Measurements from ENCODE around the gene MADD.
"Not testable (repeated sequence)": the region's sequence is repeated elsewhere in the genome, so short reads cannot be mapped to it uniquely, and the experiment has no call there.

Gene MADD

DNA sequence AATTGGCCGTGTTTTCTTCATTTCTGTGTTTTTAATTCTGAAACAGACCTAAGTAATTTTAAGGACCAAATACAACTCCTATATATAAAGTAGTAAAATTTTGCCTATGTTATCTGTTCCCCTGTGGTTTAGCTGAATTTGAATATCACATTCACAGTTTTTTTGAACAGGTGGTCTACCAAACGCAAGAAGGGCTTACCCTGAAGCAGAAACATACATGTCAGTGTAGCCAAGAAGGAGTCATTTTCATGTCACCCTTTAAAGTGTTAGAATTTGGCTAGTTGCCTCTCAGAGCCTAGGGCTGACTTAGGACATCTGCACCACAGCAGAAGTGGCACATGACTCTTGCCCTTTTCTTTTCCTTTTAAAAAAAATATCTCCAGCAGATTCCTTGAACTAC, 48.2 kb downstream of the MADD start:
- DNase-seq (ENCODE audit: low read depth): no peak

- no peak for DNase-seq (ENCODE audit: low read depth)
These were observed 54.6 kb downstream of the MADD start for GRCh38 chr11:47324520-47324919.

DNA sequence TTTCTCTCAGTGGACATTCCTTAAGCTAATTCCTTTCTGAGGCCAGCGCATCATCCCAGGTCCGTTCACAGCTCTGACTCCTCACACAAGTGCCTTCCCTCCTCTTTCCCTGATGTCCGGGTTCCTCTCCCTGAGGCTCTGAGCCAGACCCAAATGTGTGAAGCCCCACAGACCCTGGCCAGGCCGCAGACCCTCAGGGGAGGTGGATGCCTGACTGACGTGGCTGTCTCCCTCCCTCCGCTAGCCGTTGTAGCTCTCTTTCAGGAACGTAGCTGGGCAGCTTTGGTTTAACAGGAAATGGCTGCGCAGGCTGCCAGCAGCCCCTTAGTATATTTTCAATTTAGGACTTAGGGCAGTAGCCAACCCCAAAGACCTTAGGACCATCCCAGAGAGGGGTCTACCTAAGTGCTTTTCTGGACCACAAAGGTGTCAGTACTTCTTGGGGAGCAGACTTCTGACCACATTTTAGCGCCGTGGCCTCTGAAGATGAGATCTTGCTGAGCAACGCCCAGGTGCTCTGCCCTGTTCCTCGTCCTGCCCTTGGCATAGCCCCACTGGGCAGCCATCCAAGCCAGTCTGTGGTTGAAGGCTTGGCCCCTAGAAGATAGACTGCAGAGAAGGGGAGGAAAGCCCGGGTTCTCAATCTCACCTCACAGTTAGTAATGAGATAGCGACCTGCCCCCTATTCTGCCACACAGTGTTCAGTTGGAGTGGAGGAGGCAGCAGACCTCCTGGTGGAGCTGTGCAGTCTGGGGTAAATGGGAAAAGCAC, 55.5 kb downstream of the MADD start:
- DNase-seq (ENCODE audit: low read depth): no peak

DNA sequence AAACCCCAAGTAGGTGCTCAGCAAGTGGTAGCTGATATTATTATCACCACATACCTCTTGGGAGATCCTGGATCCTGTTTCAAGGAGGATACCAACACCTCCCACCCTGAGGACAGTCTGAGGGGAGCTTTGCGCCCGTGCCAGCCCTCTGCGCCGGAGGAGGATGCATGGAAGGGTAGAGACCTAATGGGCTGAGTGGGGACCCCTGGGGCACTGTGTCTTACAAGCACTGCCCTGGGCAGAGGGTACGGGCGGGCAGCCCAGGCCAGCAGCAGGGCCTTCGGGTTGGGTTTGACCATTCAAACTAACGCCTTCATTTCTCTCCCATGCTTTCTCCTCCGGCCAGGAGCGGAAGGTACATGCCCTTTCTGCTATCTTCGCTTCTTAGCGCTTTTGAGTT, 56.3 kb downstream of the MADD start:
- no peak for DNase-seq (ENCODE audit: low read depth)

GRCh38 chr11:47327025-47327424, 57.1 kb downstream of the MADD start:
- DNase-seq (ENCODE audit: low read depth): no peak

DNA sequence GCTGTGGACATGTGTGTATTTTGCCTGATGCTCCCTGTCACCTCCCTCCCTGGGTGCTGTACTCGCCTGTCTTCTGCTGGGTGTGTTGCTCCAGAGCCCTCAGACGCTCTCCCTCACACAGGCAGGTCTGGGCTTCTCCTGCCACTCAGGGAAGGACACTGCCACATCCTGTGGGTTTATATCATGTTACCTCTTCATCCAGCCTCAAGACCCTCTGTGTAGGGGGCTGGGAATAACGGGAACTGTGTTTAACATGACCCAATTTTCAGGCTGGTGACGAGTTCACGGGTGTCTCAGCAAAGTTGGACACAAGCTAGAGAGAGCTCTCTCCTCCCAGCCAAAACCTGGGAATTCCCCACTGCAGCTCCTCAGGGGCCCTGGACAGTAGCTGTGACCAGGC, 58.0 kb downstream of the MADD start:
- no peak for DNase-seq (ENCODE audit: low read depth)

GRCh38 chr11:47328449-47329390, 58.8 kb downstream of the MADD start:
- DNase-seq (ENCODE audit: low read depth): no peak

DNA sequence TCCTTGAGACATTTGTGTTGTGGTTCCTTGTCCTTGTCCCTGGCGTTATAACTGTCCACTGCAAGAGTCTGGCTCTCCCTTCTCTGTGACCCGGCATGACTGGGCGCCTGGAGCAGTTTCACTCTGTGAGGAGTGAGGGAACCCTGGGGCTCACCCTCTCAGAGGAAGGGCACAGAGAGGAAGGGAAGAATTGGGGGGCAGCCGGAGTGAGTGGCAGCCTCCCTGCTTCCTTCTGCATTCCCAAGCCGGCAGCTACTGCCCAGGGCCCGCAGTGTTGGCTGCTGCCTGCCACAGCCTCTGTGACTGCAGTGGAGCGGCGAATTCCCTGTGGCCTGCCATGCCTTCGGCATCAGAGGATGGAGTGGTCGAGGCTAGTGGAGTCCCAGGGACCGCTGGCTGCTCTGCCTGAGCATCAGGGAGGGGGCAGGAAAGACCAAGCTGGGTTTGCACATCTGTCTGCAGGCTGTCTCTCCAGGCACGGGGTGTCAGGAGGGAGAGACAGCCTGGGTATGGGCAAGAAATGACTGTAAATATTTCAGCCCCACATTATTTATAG, 59.6 kb downstream of the MADD start:
- no peak for DNase-seq (ENCODE audit: low read depth)

- DNase-seq (ENCODE audit: low read depth): no peak
These were observed 60.3 kb downstream of the MADD start for GRCh38 chr11:47329987-47330931.

DNA sequence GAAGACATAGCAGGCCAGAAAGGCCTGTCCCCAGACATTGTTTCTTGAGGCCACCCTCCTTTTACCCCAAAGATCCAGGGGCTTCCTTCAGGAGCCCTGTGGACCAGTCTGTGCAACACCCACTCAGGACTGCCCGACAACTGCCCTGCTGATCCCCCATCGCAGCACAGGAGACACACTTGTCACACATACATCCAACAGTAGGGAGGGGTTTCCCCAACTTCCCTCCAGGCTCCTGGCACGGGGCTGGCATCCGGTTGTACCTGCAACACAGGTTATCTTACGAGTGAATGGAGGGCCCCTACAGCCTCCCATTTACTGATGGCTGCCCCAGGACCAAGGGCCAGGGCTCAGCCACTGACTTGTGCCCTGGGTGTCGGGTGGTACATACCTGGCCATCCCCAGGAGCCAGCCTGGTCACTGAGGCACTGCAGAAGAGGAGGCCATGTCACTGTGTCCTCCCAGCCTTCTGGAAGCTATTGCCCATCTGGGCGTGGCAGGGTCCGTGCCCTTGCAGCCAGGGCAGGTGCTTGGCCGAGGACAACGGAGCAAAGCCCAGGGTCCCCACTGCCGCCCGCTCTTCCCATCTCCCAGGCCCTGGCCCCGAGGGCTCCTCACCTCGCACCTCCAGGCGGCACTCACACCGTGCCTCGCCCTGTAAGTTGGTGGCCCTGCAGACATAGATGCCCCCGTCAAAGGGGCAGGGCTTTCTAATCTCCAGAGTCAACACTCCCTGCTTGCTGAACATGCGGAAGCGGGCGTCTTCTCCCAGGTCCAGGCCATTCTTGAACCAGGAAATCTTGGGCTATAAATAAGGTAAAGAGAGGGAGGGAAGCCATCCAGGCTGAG, 61.7 kb downstream of the MADD start:
- DNase-seq (ENCODE audit: low read depth): no peak

- no peak for DNase-seq (ENCODE audit: low read depth)
These were observed 62.4 kb downstream of the MADD start for GRCh38 chr11:47332303-47332711.

DNA sequence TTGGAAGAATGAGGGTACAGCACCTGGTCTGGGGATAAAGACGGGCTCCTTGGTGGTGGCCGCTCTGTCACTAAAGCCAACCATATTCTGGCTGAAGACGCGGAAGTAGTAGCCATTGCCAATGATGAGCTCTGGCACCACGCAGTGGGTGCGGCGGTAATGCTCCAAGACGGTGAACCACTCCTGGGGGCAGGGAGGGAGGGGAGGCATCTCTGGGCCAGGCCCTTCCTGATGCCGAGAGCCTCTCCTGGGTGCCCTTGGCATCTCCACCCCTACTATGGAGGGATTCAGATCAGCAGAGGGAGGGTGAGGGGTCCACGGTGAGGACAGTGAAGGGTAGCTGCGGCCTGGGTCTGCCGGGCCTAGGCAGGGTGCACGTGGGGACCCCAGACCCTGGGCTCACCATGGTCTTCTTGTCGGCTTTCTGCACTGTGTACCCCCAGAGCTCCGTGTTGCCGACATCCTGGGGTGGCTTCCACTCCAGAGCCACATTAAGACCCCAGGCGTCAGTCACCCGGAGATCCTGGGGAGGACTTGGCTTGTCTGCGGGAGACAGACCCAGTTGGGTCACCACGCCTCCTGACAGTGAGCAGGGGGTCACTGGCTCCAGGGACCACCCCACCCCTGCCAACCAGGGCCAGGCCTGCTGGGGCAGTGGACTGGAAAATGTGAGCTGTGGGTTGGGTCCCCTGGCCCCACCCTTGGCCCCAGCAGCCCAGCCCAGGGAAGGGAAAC, 63.0 kb downstream of the MADD start:
- DNase-seq (ENCODE audit: low read depth): no peak

DNA sequence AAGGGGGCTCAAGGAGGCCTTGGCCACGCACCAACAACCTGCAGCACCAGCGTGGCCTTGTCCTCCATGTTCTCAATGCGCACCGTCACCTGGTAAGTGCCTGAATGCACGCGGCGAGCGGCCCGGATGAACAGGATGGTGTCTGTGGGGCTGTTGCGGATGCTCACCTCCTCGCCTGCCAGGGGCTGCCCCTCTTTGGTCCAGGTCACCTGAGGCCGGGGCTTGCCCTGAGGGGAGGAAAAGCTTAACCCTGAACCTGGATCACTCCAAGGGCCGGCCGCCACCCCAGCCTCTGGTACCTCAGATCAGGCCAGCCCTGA, 63.6 kb downstream of the MADD start:
- no peak for DNase-seq (ENCODE audit: low read depth)

DNA sequence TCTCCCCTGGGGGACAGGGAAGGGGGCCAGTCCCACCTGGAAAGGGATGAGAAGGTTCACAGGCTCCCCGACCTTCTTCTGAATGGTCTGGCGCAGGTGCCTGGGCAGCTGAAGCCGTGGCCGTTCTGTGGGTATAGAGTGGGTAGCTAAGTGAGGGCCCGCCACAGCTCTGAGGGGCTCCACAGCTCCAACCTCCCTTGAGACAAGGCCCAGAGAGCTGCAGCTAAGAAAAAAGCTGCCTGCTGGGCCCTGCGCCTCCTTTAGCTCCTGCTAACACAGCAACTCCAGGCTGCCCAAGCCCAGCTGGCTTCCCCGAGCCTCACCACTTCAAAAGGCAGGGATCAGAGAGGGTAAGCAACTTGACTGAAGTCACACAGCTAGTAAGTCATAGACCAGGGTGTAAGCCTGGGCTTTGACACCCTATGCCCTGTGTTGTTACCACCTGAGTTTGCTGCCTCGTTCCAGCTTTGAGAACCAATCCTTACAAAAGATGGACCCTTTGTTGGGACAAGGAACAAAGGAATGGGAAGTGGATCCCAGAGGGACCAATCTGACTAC, 64.0 kb downstream of the MADD start:
- no peak for DNase-seq (ENCODE audit: low read depth)

DNA sequence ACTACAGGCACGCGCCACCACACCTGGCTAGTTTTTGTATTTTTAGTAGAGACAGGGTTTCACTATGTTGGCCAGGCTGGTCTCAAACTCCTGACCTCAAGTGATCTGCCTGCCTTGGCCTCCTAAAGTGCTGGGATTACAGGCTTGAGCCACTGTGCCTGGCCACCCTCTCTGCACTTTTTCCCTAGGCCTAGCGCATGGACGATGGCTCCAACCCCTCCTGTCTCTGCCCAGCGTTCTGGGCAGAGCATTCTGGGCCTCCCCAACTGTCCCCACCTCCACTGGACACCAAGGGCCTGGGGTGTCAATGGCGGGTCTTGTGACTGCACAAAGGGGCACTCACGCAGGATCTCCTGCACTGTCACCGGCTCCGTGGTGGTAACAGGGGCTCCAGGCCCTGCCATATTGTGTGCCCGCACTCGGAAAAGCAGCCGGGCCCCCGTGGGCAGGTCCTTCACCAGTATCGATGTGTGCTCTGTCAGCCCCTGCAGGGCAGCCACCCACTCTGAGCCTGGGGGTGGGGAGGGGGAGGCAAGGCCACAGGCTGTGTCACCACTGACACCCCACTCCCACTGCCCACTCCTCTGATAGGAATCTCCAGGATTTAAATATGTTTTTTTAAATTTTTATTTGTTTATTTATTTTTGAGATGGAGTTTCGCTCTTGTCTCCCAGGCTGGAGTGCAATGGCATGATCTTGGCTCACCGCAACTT, 64.9 kb downstream of the MADD start:
- not testable (repeated sequence) for DNase-seq (ENCODE audit: low read depth)

- no peak for DNase-seq (ENCODE audit: low read depth)
These were observed 65.8 kb downstream of the MADD start for GRCh38 chr11:47335733-47336132.

DNA sequence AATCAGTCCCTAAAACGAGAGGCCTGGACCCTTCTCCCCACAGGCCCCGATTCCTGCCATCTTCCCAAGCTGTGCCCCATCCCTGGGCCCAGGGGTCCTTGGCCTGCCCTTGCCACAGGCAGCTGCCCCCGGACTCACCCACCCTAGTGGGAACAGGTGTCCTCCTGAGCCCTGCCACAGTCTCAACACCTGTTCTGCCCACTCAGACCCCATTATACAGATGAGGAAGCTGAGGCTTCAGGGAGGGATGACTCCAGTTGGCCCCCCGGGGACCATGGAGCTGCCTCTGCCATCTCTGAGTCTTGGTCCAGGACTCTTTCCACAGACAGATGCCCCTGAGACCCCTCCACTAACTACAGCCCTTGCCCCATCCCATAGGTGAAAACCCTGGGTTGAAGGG, 66.7 kb downstream of the MADD start:
- no peak for DNase-seq (ENCODE audit: low read depth)

GRCh38 chr11:47337229-47337924, 67.4 kb downstream of the MADD start:
- DNase-seq (ENCODE audit: low read depth): no peak
